Left lung (tissue), 10 donors: ENCODE measurements around the gene KDM8. TPM values are rescaled to one million over a fixed set of nuclear protein-coding genes. Genes with fewer than 3 reads are reported as not detected.

Experiments used
- ATAC-seq: fragments of 200-7000 bp; cut with Tn5 transposase; one replicate; pipeline ENCODE4 v1.9.1; 2020; ENCODE audit warnings: moderate library complexity
- DNase-seq, 4 donors: peaks; one replicate each; pipeline ENCODE4 v3.0.0-alpha.2; 2013 to 2020
- H3K27ac ChIP-seq, 2 donors: fragments of 200-600 bp; sonication (generic) in 1 of 2; one replicate each; pipeline versions ENCODE4 v1.5.0 to v1.8.0; 2020 to 2021
- H3K27me3 ChIP-seq, 2 donors: fragments of 200-600 bp; sonication (generic) in 1 of 2; one replicate each; pipeline versions ENCODE4 v1.5.0 to v1.8.0; 2020 to 2021
- H3K36me3 ChIP-seq, 2 donors: fragments of 200-600 bp; sonication (generic) in 1 of 2; one replicate each; pipeline versions ENCODE4 v1.5.0 to v1.8.0; 2020 to 2021
- H3K4me1 ChIP-seq, 2 donors: fragments of 200-600 bp; one replicate each; pipeline ENCODE4 v1.8.0; 2021
- H3K4me3 ChIP-seq, 2 donors: fragments of 200-600 bp; sonication (generic) in 1 of 2; one replicate each; pipeline versions ENCODE4 v1.5.0 to v1.8.0; 2020 to 2021; ENCODE audit warnings: mild to moderate bottlenecking in 1 of 2
- H3K9me3 ChIP-seq, 2 donors: fragments of 200-600 bp; sonication (generic) in 1 of 2; one replicate each; pipeline versions ENCODE4 v1.5.0 to v1.8.0; 2020 to 2021
- CTCF ChIP-seq, 2 donors: fragments of 200-600 bp; sonication (generic) in 1 of 2; IDR thresholded peaks; one replicate each; pipeline versions ENCODE4 v1.5.0 to v1.8.0; 2021; ENCODE audit warnings: antibody characterized with exemption in 2 of 2
- intact Hi-C, 2 donors: fragments of 100-400 bp; cut with DNase I; formaldehyde crosslinking; loops; one replicate each; pipeline versions ENCODE4 v1.11.2 to v1.14.2; 2022
- polyA plus RNA-seq, 6 donors: library from polyadenylated mRNA; unstranded; fragments of 120-200 nt; gene quantifications; one replicate each; pipeline ENCODE4 v1.2.1, GENCODE V29; 2013; ENCODE audit not compliant: insufficient read length in 6 of 6
- total RNA-seq, 2 donors: library from RNA; stranded (reverse); fragmentation: NEBNext Ultra II Directional; extraction: Animal tissue kit (Norgen Biotek cat#: 25700); gene quantifications; one replicate each; pipeline ENCODE4 v1.2.1, GENCODE V29; 2021
- donor health status: DM: no; HTN: yes; CAD: no.
- donor health status: DM: no; HTN: no; CAD: no.

Gene KDM8
- total and polyA plus RNA-seq, 8 donors, result 5.2 to 9.9 (median 8.8) TPM

GRCh38 chr16:27224741-27225300, 21.5 kb downstream of the KDM8 start:
- no peak for ATAC-seq
- Histone ChIP-seq H3K9me3 (no peaks in the 10 kb centered on the region), H3K4me3 (no peak overlapping the region)

GRCh38 chr16:27225536-27226360, 22.4 kb downstream of the KDM8 start:
- Histone ChIP-seq H3K9me3 (no peaks in the 10 kb centered on the region), H3K4me3 (no peak overlapping the region), H3K27me3 (no peaks in the 10 kb centered on the region), H3K4me1 (peaks cover 9 to 18% of the 10 kb centered on the region in 2 donors), H3K36me3 (peaks cover 0 to 50% of the 10 kb centered on the region in 2 donors), H3K27ac (no peak overlapping the region)
- TF ChIP-seq CTCF (IDR thresholded peaks at IDR 0.05), result no peak
- DNase-seq (peak in 1 of 4 donors; percentile 58), ATAC-seq (no peak)
- intact Hi-C loops, result no loop called here

More at GRCh38 chr16:27224741-27225300, 21.5 kb downstream of the KDM8 start:
- Histone ChIP-seq H3K4me1 (peaks cover 9 to 18% of the 10 kb centered on the region in 2 donors), H3K27ac (no peak overlapping the region), H3K27me3 (no peaks in the 10 kb centered on the region), H3K36me3 (peaks cover 0 to 50% of the 10 kb centered on the region in 2 donors)
- DNase-seq, result peak in 1 of 4 donors; percentile 15
- intact Hi-C loops, result no loop called here
- no peak for TF ChIP-seq CTCF (IDR thresholded peaks at IDR 0.05)

GRCh38 chr16:27226476-27226875, 23.1 kb downstream of the KDM8 start:
- peaks cover 0 to 53% of the 10 kb centered on the region in 2 donors for H3K36me3 ChIP-seq
- H3K4me1 ChIP-seq, result peaks cover 9 to 18% of the 10 kb centered on the region in 2 donors
- ATAC-seq (no peak), DNase-seq (peak in 1 of 4 donors; percentile 73)
- no peak overlapping the region for H3K27ac ChIP-seq
- intact Hi-C loops, result no loop called here
- no peak for TF ChIP-seq CTCF (IDR thresholded peaks at IDR 0.05)
- no peaks in the 10 kb centered on the region for H3K9me3 ChIP-seq
- H3K27me3 ChIP-seq, result no peaks in the 10 kb centered on the region
- H3K4me3 ChIP-seq, result no peak overlapping the region

GRCh38 chr16:27226976-27227705, 23.8 kb downstream of the KDM8 start:
- Histone ChIP-seq H3K27me3 (no peaks in the 10 kb centered on the region), H3K9me3 (no peaks in the 10 kb centered on the region), H3K36me3 (peaks cover 0 to 60% of the 10 kb centered on the region in 2 donors), H3K4me3 (no peak overlapping the region), H3K27ac (no peak overlapping the region), H3K4me1 (peaks cover 9 to 21% of the 10 kb centered on the region in 2 donors)
- intact Hi-C loops, result no loop called here
- DNase-seq (no peak), ATAC-seq (no peak)
- no peak for TF ChIP-seq CTCF (IDR thresholded peaks at IDR 0.05)

GRCh38 chr16:27228045-27228444, 24.7 kb downstream of the KDM8 start:
- ATAC-seq (no peak), DNase-seq (no peak)
- Histone ChIP-seq H3K27ac (no peak overlapping the region), H3K36me3 (peaks cover 0 to 69% of the 10 kb centered on the region in 2 donors), H3K4me3 (no peak overlapping the region), H3K9me3 (no peaks in the 10 kb centered on the region), H3K4me1 (peaks cover 3 to 15% of the 10 kb centered on the region in 2 donors), H3K27me3 (no peaks in the 10 kb centered on the region)
- intact Hi-C loops, result no loop called here
- TF ChIP-seq CTCF (IDR thresholded peaks at IDR 0.05), result no peak
